ENCODE measurements around the gene CMTM8.

- TF ChIP-seq CTCF (IDR thresholded peaks at IDR 0.05) (no peak), POLR2A (IDR thresholded peaks at IDR 0.05) (no peak)
Observed at GRCh38 chr3:32254268-32254667, 15.8 kb downstream of the CMTM8 start.
